HS-27A (cell line): ENCODE data around the gene MAN1A2.
"Not testable (repeated sequence)": the region's sequence is repeated elsewhere in the genome, so short reads cannot be mapped to it uniquely, and the experiment has no call there.

Source experiments
- DNase-seq: peaks from one replicate; pipeline ENCODE4 v3.0.0-alpha.2; 2012; ENCODE audit warnings: low read depth, missing footprints

Gene MAN1A2

GRCh38 chr1:117398957-117399356 lies 31.7 kb downstream of the MAN1A2 start:
- no peak for DNase-seq

GRCh38 chr1:117401761-117402160 lies 34.5 kb downstream of the MAN1A2 start:
- no peak for DNase-seq

GRCh38 chr1:117403597-117403996 lies 36.3 kb downstream of the MAN1A2 start:
- no peak for DNase-seq

DNA sequence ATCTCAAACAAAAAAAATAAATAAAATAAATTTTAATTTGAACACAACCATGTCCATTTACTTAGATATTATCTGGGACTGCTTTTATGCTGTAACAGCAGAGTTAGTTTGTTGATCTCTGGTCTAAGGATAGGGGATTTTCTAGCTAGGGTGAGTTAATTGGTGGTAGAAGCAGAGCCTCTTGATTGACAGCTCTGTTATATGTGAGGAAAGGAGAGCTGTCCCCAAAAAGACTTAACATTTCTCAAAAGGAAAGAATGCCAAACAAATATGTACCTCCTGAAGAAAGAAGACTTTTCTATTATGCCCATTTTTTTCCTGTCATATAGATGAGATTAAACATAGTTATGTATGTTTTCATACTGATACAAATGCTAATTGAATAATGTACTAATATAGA lies 37.8 kb downstream of the MAN1A2 start:
- no peak for DNase-seq

DNA sequence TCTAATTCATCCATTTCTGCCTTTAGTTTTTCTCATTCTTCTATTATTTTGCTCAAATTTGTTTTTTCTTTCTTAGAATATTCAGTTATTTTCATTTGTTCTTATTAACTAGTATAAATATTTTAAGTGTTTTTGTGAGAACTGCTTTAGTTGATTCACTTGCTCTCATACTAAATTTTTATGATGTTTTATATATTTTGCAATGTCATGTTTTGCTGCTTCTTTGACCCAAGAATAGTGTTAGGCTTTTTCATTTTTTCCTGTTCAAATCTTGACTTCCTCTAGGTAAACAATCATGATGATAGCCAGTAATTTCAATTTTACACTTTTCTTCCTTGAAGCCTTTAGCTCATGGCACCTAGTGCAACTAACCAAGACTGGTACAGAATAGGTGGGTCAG lies 45.2 kb downstream of the MAN1A2 start:
- DNase-seq: no peak

DNA sequence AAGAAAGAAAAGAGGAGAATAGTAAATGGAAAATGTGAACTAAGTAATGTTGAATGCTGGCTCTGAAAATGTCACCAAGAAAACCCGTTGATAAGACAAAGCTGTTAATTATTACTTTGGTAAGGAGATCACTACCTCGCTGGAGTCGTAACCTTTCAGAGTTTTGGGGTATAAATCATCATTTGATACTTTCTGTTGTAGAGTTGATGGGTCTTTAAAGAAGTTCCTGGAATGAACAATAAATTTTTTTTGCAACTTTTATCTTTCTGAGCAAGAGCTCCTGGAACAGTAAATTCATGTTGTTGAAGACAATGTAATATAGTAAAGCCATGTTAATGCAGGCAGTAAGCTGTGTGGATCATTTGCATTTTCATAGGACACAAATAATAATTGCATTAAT lies 46.2 kb downstream of the MAN1A2 start:
- no peak for DNase-seq

DNA sequence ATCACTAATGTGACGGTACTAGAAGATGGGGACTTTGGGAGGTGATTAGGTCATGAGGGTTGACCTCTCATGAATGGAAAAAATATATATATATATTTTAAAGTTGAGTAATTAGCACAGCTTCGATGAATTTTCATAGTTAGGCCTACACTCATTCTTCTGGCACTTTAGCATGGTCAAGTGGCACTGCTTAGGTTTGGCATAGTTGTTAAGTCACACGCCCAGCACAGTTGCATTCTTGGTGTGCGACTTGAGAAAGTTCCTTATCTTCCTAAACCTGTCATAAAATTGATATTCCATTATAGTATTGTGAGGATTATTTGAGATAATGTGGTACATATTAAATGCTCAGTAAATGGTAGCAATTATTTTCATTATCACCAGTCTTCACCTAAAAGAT lies 47.7 kb downstream of the MAN1A2 start:
- DNase-seq: no peak

GRCh38 chr1:117416004-117416403 lies 48.8 kb downstream of the MAN1A2 start:
- DNase-seq: no peak

DNA sequence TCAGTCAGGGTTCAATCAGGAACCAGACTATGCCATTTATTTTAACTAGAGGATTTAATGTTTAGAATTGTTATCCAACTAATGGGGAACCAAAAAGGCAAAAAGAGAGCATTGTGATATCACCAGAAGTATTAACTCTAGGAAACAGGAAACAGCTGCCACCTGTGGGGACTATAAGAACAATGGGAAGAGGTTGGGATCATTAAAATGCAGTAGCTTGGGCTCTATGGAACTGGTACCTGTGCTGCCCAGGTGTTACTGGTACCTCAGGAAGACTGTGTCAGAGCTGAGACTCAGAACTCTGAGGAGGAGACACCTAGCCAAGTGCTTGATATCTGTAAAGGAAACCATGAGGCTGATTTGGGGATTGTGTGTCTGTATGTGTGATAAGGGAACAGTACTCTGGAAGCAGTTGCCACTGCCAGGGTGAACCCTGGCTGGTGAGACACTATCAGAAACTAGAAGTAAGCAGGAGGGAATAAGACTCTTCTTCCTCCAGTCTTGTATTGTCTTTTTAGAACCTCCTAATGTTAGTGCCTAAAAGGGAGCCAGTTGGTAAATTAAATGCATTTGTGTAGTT lies 49.4 kb downstream of the MAN1A2 start:
- no peak for DNase-seq

DNA sequence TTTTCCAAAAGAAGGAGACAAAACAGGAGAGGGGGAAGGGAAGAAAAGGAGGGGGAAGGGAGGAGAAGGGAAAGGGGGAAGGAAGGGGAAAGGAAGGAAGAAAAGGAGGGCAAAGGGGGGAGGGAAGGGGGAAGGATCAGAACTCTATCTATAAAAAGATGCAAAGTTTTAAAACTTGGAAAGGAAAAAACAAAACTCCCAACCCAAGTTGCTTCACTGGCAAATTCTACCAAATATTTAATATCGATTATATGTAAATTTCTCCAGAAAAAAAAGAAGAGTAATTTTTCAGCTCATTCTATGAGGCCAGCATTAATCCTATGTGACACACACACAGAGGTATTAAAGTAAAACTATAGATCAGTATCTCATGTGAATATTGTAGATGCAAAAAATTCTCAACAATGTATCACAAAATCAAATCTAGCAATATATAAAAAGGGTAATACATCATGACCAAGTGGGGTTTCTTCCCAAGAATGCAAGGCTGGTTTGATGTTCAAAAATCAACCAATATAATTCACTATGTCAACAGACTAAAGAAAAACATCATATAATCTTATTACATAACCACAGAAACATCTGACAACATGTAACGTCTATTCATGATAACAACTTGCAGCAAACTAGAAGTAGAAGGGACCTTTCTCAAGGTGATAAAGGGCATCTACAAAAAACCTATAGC lies 57.9 kb downstream of the MAN1A2 start:
- DNase-seq: no peak

- no peak for DNase-seq
Observed at GRCh38 chr1:117427297-117427696, 60.0 kb downstream of the MAN1A2 start.

DNA sequence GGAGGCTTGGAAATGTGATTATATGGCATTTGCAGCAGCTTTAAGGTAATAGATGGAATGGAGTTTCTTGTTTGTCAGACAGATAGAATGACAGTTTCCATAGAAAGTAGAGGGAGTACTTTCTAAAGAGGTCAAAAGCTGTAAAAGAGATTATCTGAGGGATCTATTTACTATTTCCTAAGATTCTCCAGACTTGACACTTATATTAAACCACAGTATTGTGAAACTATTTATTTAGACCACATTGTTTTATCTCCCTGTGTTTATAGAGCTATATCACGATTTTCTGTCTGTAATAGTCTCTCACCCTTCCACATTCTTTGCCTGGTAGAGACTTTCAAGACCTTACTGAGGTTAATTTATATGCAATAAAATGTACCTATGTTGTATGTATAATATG lies 66.7 kb downstream of the MAN1A2 start:
- DNase-seq: no peak

GRCh38 chr1:117436513-117436912 lies 69.3 kb downstream of the MAN1A2 start:
- no peak for DNase-seq

DNA sequence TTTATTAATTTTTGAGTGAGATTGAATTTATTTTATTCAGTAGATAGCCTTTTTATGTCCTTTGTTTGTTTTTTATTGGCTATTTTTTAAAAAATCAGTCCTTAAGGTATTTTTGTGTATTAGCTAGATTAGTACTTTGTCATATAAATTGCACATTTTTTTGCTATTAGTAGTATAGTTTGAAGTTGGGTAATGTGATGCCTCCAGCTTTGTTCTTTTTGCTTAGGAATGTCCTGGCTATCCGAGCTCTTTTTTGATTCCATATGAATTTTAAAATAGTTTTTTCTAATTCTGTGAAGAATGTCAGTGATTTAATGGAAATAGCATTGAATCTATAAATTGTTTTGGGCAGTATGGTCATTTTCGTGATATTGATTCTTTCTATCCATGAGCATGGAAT lies 80.4 kb downstream of the MAN1A2 start:
- no peak for DNase-seq

GRCh38 chr1:117452216-117452615 lies 85.0 kb downstream of the MAN1A2 start:
- no peak for DNase-seq

DNA sequence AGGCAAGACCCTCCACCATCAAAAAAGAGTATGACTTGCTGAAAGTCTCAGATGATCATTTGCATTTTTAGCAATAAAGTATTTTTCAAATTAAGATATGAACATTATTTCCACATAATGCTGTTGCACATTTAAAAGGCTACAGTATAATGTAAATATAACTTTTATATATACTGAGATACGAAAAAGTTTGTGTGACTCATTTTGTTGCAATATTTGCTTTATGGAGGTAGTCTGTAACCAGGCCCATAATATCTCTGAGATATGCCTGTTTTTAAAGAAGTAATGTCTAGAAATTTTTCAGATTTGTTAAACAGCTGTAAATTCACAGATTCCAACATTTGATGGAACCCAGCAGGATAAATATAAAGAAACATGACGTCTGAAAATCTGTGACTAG lies 86.7 kb downstream of the MAN1A2 start:
- DNase-seq: no peak

GRCh38 chr1:117458410-117458809 lies 91.2 kb downstream of the MAN1A2 start:
- not testable (repeated sequence) for DNase-seq

- no peak for DNase-seq
Observed at GRCh38 chr1:117466761-117467160, 99.5 kb downstream of the MAN1A2 start.

DNA sequence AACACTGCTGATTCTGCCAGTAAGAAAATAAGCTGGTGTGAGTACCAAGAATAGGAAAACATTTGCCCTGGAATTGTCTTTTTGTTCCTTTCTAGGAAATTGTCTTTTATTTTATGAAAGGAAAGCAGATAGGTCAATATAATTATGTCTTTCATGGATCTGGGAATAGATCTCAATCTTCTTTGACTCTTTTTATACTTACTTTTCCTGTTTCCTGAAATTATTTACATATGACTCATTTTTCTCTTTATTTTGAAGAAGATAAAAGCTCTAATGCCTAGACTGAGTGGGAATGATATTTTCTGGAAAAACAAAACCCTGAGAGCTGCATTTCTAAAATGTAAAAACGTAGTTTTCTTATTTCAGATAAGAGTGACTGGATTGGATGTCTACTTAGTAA lies 100.1 kb downstream of the MAN1A2 start:
- DNase-seq: no peak

DNA sequence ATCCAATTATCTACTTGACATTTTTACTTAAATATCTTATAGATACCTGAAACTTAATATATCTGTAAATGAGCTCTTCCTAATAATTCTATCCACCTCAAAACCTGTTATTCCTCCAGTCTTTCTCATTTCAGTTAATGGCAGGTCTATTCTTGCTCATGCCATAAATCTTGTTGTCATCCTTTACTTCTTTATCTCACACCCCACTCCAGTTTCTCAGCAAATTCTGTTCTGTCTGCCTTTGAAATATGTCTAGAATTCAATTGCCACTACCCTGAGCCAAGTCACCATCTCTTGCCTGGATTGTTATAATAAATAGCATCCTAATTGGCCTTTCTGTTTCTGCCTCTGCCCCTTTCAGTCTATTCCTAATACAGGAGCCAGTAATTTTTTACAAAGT lies 105.8 kb downstream of the MAN1A2 start:
- no peak for DNase-seq

DNA sequence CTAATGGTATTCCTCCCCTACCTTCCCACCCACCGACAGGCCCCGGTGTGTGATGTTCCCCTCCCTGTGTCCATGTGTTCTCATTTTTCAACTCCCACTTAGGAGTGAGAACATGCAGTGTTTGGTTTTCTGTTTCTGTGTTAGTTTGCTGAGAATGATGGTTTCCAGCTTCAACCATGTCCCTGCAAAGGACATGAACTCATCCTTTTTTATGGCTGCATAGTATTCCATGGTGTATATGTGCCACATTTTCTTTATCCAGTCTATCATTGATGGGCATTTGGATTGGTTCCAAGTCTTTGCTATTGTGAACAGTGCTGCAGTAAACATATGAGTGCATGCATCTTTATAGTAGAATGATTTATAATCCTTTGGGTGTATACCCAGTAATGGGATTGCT lies 108.2 kb downstream of the MAN1A2 start:
- not testable (repeated sequence) for DNase-seq

- DNase-seq: no peak
Observed at GRCh38 chr1:117479086-117479485, 111.8 kb downstream of the MAN1A2 start.

GRCh38 chr1:117481410-117481809 lies 114.2 kb downstream of the MAN1A2 start:
- DNase-seq: no peak

- no peak for DNase-seq
Observed at GRCh38 chr1:117493906-117494305, 126.7 kb downstream of the MAN1A2 start.
